ENCODE data around the gene TROAP.
"Not testable (repeated sequence)": the region's sequence is repeated elsewhere in the genome, so short reads cannot be mapped to it uniquely, and the experiment has no call there.

The TROAP gene

DNA sequence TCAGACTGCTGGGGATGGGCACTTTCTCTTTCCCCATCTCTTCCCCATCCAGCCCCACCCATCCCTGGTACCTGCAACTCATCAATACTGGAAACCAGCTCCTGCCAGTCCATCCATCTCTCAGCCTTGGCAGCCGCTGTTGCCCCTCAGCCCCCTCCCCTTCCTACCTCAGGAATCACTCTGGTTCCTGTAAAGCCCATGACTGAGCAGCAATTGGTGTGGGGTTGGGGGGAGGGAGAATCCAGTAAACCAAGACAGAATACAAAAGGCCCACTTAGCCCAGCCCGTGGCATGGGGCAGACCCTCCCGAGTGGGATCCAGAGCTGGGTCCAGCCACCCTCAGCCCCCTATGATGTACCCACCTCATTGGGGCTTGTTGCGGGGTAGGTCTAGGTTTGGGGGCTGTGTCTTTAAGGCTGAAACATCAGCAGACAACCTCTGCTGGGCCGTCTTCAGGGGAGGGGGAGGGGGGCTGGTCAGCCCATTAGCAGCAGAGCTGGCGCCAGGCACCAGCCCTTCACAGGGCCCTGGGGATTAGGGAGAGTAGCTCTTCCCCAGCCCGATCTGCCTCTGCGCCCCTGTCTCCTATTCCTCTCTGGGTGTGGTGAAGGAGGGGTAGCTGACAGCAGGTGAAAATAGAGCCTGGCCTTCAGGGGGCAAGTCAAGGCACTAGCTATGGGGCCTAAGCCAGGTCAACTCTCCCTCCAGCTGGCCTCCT lies 28.8 kb upstream of the TROAP start:
- no peak for DNase-seq (ENCODE audit: low read depth)

- no peak for DNase-seq (ENCODE audit: low read depth)
These were observed 28.3 kb upstream of the TROAP start for GRCh38 chr12:49294804-49295081.

DNA sequence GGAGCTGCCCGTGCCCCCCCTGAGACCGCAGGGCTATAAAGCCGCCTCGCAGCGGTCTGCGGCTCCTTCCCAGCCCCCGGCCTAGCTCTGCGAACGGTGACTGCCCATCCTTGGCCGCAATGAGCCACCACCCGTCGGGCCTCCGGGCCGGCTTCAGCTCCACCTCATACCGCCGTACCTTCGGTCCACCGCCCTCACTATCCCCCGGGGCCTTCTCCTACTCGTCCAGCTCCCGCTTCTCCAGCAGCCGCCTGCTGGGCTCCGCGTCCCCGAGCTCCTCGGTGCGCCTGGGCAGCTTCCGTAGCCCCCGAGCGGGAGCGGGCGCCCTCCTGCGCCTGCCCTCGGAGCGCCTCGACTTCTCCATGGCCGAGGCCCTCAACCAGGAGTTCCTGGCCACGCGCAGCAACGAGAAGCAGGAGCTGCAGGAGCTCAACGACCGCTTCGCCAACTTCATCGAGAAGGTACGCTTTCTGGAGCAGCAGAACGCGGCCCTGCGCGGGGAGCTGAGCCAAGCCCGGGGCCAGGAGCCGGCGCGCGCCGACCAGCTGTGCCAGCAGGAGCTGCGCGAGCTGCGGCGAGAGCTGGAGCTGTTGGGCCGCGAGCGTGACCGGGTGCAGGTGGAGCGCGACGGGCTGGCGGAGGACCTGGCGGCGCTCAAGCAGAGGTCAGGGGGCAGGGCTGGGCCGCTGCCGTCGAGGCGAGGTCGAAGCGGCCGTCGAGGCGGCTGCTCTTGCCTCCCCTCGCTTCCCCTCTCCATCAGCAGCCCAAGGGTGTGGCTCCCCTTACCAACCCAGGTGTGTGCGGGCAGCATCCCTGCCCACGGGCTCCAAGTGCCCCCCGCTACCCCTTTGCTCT lies 27.7 kb upstream of the TROAP start, which contains the start of gene PRPH:
Gene PRPH, plus strand, starts transcription at position 66 of the 855 bp plus-strand sequence. Its CDS starts 54 bp downstream, at position 120.
- no peak for DNase-seq (ENCODE audit: low read depth)

GRCh38 chr12:49296034-49296835 lies 26.8 kb upstream of the TROAP start:
- no peak for DNase-seq (ENCODE audit: low read depth)

DNA sequence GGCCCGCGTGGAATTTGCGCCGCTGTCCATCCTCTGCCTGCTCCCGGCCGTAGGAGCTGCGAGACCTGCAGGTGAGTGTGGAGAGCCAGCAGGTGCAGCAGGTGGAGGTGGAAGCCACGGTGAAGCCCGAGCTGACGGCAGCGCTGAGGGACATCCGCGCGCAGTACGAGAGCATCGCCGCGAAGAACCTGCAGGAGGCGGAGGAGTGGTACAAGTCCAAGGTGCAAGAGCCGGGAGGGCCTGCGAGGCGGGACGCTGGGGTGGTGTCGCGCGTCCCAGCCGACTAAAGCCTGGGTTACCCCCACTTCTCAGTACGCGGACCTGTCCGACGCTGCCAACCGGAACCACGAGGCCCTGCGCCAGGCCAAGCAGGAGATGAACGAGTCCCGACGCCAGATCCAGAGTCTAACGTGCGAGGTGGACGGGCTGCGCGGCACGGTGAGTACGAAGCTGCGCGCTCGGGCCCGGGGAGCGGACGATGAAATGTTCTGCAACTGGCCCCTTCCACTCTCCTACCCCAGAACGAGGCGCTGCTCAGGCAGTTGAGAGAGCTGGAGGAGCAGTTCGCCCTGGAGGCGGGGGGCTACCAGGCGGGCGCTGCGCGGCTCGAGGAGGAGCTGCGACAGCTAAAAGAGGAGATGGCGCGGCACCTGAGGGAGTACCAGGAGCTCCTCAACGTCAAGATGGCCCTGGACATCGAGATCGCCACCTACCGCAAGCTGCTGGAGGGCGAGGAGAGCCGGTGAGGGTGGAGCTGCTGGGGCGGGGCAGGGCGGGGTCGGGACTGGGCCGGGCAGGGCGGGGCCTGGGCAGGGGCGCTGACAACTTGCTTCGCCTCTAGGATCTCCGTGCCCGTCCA lies 26.0 kb upstream of the TROAP start:
- DNase-seq (ENCODE audit: low read depth) = no peak

GRCh38 chr12:49297695-49298060 lies 25.4 kb upstream of the TROAP start:
- DNase-seq (ENCODE audit: low read depth) = no peak

GRCh38 chr12:49298160-49298559 lies 24.9 kb upstream of the TROAP start:
- no peak for DNase-seq (ENCODE audit: low read depth)

DNA sequence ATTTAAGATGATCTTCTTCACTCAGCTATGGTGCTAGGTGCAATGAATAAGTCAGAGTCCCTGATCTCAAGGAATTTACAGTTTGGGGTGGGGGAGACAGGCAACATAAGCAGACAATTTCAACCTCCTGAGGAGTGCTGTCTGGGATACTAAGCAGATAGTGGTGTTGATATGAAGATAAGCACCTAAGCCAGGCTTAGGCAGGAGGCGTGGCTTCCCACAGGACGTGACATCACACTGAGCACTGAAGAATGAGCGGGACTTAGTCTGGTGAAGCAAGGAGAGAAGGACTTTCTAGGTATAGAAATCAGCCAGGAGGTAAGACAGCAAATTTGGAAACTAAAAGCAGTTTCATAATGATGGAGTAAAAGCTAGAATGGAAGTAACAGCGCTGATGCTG lies 21.3 kb upstream of the TROAP start:
- no peak for DNase-seq (ENCODE audit: low read depth)

GRCh38 chr12:49304161-49304560 lies 18.9 kb upstream of the TROAP start:
- no peak for DNase-seq (ENCODE audit: low read depth)

DNA sequence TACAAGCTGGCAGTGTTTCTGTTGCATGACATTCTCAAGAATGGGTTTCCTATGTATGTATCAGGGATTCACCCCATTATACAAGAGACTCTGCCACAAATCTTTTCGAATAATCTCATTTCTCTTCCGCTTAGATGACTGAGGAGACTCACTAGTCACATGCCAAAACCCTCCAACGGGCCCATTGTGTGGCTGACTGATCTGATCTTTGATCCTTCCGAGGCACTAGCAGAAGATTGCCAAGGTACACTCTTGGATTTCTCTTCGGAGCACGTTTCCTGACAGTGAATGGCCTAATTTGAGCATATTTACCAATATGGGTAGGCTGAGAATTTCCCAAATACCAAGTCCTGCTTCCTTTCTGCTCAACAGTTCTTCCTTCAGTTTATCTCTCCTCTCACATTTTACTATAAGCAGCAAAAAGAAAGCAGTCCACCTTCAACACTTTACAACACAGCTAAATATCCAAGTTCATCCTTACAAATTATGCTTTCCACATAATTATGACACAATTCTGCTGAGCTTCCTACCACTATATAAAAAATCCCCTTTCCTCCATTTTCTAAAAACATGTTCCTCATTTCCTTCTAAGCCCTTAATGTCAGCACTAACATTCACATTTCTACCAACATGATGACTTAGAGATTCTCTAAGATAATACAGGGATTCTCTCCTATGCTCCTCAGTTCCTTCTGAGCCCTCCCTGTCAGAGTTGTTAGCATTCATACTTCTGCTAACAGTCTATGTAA lies 17.1 kb upstream of the TROAP start:
- no peak for DNase-seq (ENCODE audit: low read depth)

DNA sequence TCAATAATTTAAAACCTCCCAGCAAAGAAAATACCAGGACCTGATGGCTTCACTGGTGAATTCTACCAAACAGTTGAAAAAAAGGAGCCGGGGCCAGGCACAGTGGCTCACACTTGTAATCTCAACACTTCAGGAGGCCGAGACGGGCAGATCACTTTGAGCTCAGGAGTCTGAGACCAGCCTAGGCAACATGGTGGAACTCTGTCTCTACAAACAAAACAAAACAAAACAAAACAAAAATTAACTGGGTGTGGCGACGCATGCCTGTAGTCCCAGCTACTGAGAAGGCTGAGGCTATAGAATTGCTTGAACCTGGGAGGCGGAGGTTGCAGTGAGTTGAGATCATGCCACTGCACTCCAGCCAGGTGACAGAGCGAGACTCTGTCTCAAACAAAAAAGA lies 13.7 kb upstream of the TROAP start:
- DNase-seq (ENCODE audit: low read depth) = no peak

GRCh38 chr12:49310451-49311000 lies 12.5 kb upstream of the TROAP start:
- DNase-seq (ENCODE audit: low read depth) = not testable (repeated sequence)

GRCh38 chr12:49314811-49315210 lies 8.2 kb upstream of the TROAP start:
- no peak for DNase-seq (ENCODE audit: low read depth)

DNA sequence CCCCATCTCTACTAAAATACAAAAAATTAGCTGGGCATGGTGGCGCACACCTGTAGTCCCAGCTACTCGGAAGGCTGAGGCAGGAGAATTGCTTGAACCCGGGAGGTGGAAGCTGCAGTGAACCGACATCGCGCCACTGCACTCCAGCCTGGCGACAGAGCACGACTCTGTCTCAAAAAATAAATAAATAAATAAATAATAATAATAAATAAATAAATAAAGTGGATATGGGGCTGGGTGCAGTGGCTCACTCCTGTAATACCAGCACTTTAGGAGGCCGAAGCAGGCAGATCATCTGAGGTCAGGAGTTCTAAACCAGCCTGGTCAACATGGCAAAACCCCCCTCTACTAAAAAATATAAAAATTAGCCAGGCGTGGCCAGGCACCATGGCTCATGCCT lies 5.9 kb upstream of the TROAP start:
- not testable (repeated sequence) for DNase-seq (ENCODE audit: low read depth)

DNA sequence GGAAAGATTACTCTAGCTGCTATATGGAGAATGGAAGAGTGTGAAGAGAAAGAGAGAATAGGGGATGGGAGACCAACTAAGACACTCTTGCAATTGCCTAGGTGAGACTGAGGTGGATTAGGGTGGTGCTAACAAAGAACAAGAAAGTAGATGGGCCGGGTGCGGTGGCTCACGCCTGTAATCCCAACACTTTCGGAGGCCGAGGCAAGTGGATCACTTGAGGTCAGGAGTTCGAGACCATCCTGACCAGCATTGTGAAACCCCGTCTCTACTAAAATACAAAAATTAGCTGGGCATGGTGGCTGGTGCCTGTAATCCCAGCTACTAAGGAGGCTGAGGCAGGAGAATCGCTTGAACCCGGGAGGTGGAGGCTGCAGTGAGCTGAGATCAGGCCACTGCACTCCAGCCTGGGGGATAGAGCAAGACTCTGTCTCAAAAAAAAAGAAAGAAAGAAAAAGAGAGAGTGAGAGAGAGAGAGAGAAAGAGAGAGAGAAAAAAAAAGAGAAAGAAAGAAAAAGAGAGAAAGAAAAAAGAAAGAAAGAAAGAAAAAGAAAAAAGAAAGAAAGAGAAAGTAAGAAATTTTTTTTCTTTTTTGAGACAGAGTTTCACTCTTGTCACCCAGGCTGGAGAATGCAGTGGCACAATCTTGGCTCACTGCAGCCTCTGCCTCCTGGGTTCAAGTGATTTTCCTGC lies 2.5 kb upstream of the TROAP start:
- DNase-seq (ENCODE audit: low read depth) = not testable (repeated sequence)

DNA sequence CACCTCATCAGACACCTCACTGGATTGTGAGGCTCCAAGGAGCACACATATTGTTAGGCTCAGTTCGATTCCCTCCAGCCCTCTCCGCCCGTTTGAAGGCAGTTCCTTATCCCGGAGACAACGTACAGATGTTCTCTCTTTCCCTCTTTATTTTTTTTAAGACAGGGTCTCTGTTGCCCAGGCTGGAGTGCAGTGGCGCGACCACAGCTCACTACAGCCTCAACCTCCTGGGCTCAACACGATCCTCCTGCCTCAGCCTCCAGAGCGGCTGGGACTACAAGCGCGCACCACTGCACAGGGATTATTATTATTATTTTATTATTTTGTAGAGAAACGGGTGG lies 718 bp upstream of the TROAP start:
- DNase-seq (ENCODE audit: low read depth) = no peak

- no peak for DNase-seq (ENCODE audit: low read depth)
These were observed 556 bp downstream of the TROAP start for GRCh38 chr12:49323524-49324097.

GRCh38 chr12:49325606-49326005 lies 2.6 kb downstream of the TROAP start:
- no peak for DNase-seq (ENCODE audit: low read depth)

DNA sequence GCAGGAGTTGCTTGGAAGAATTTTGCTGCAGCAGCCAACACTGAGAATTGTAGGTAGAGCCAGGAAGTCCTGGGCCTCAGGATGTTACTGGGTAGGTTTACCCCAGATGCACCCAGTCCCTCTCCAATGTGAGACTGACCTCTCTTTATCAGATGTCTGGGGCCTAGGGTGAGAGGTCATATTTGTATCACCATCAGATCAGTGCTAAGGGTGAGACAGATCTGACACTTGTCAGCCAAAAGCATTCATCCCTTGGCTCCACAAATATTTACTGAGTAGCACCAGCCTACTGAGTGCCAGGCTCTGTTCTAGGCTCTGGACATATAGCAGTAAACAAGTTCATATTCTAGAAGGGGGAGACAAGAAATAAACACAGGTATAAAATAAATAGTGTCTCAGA lies 4.3 kb downstream of the TROAP start:
- no peak for DNase-seq (ENCODE audit: low read depth)

DNA sequence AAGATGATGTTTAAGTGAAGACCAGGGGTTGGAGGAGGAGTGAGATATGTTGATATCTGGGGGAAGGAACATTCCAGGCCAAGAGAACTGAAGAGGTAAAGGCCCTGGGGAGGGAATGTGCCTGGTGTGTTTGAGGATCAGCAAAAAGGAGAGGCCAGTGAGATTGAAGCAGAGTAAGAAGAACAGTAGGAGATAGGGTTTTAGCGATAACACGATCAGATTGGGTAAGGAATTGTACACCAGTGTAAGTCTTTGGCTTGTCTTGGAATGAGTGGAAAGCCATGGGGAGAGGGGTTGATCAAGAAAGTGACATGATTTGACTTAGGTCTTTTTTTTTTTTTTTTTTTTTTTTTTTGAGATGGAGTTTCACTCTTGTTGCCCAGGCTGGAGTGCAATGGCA lies 4.8 kb downstream of the TROAP start:
- no peak for DNase-seq (ENCODE audit: low read depth)
